ENCODE measurements around the gene CD52. TPM values are rescaled to one million over a fixed set of nuclear protein-coding genes. Genes with fewer than 3 reads are reported as not detected.
A peak's percentile ranks its signal among the peaks of the same experiment; 100 is the strongest.

The CD52 gene
- total and polyA plus RNA-seq, 2 of the 4 experiments (the other 2 are of a cell fraction): 1.6 TPM; not detected in 1

DNA sequence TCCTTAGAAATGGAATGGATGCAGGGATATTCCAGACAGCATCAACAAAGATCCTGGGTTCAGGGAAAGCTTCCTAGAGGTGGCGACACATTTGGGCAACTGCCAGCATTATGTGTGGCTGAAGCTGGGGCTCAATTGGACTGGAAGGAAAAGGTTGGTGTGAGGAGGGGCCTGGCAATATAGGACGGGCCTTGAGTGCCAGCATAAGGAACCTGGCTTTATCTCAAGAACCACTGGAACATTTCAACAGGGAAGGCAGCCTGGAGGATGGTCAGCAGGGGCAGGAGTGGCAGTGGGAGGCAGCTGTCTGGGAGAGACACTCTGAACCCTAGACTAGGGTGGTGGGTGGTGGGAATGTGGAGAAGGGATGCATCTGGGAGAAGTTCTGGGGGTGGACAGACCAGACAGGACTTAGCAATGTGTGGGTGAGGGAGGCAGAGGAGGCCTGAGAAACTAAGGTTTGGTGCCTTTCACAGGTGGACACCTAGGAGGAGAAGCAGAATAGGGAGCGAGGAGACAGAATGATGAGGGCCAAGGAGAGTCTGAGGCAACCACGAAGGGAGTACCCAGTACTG lies 34.4 kb upstream of the CD52 start:
- peaks cover 49% of the 10 kb centered on the region for H3K4me1 ChIP-seq (ENCODE audit: control insufficient read depth, insufficient read depth, low read length)
- peak overlapping the region; percentile 42; the same call in 1 of the 2 replicates for H2BK120ac ChIP-seq (ENCODE audit: low read depth, low read length)
- H3K27me3 ChIP-seq (ENCODE audit: control insufficient read depth, insufficient read depth, low read length): no peaks in the 10 kb centered on the region
- H3K18ac ChIP-seq (ENCODE audit: low read depth, low read length): peak overlapping the region; percentile 6; the same call in 1 of the 2 replicates
- H4K91ac ChIP-seq (ENCODE audit: insufficient read depth, low read depth, low read length): peak overlapping the region; percentile 61
- intact Hi-C loops (cut with micrococcal nuclease): no loop called here
- no peaks in the 10 kb centered on the region for H3K9me3 ChIP-seq (ENCODE audit: control insufficient read depth, insufficient read depth, low read length)
- H3K4ac ChIP-seq (ENCODE audit: low read depth, low read length): peak overlapping the region; percentile 98
- peak overlapping the region; percentile 44; the same call in 1 of the 3 replicates for H2BK15ac ChIP-seq (ENCODE audit: low read depth, low read length)
- ChIA-PET POLR2A (ENCODE audit: unreplicated experiment) (no interaction called here), CTCF (no interaction called here)
- H2AK5ac ChIP-seq (ENCODE audit: low read depth, low read length): peak overlapping the region; percentile 88
- in situ Hi-C loops (cut with MboI; ENCODE audit: low sequenced_read_pairs): no loop called here
- H2AK9ac ChIP-seq (replicated peaks; ENCODE audit: low read depth, low read length, poor library complexity): peak overlapping the region; percentile 80
- 0 out of 2 replicates have a peak overlapping the region, but pooled peaks have one; percentile 15 for H4K5ac ChIP-seq (ENCODE audit: low read depth, low read length)
- H3K79me1 ChIP-seq (ENCODE audit: low read depth in 1 of 2, low read length in 2 of 2): peaks cover 20 to 70% of the 10 kb centered on the region in 2 experiments
- H2BK20ac ChIP-seq (ENCODE audit: low read depth, low read length): peak overlapping the region; percentile 90; the same call in 1 of the 2 replicates
- peak overlapping the region; percentile 6 for H3K14ac ChIP-seq (replicated peaks; ENCODE audit: low read depth, low read length)
- DNase-seq (no peak), ATAC-seq (ENCODE audit: low read depth) (no peak)
- no TSS peak for BruUV-seq (replicated peaks)
- TF ChIP-seq BHLHE40 (IDR thresholded peaks at IDR 0.05; ENCODE audit: low read depth, low read length) (no peak), POLR2A (IDR thresholded peaks at IDR 0.05; ENCODE audit: low read depth, low read length) (0 out of 2 replicates have a peak, but pooled peaks have one; percentile 28)
- H3K9ac ChIP-seq (ENCODE audit: low read depth, low read length): no peak overlapping the region; the same call in 1 of the 2 replicates
- no peak overlapping the region for H3K56ac ChIP-seq (ENCODE audit: extremely low read depth, insufficient read depth, low read length)
- peaks cover 42% of the 10 kb centered on the region for H3K9me1 ChIP-seq (ENCODE audit: insufficient read depth, low read length)
- H3K27ac ChIP-seq (ENCODE audit: insufficient read depth, low read length): peak overlapping the region; percentile 77
- no peak overlapping the region for H3K4me2 ChIP-seq (ENCODE audit: low read depth, low read length)
- peak overlapping the region; percentile 35; the same call in 1 of the 2 replicates for H3K23ac ChIP-seq (ENCODE audit: low read depth, low read length)
- peak overlapping the region; percentile 98 for H2BK5ac ChIP-seq (ENCODE audit: low read depth, low read length, poor library complexity, severe bottlenecking)
- peak overlapping the region; percentile 15 to 70; a peak in 3 of 4 replicates for H4K8ac ChIP-seq (ENCODE audit: low read depth in 2 of 2, low read length in 2 of 2)
- WGBS, 2 experiments (ENCODE audit: extremely low coverage in 2 of 2, insufficient read length in 1 of 2): 67% methylated on average over 1 of the region's 4 CpGs; no CpG with 5 or more reads in 1 of the 2 experiments
- dilution Hi-C loops (cut with HindIII; ENCODE audit: low sequenced_read_pairs, unreplicated experiment): no loop called here
- no peak overlapping the region for H3K4me3 ChIP-seq (ENCODE audit: insufficient read depth, low read depth, low read length)
- peak overlapping the region; percentile 24 for H2AFZ ChIP-seq (replicated peaks; ENCODE audit: low read length, poor library complexity)
- peaks cover 20% of the 10 kb centered on the region for H3K36me3 ChIP-seq (ENCODE audit: control insufficient read depth, insufficient read depth, low read length)
- peaks cover 44% of the 10 kb centered on the region for H4K20me1 ChIP-seq (ENCODE audit: insufficient read depth, low read length)
